H1 (cell line): Measurements from ENCODE around the gene STK33. TPM values are rescaled to one million over a fixed set of nuclear protein-coding genes. Genes with fewer than 3 reads are reported as not detected.

ENCODE experiments used
- CTCF ChIA-PET: fragments of 300-600 bp; sonication (Branson Sonifier 250); formaldehyde crosslinking; loops from one replicate; lab custom pipeline; 2021; ENCODE audit not compliant: partially characterized antibody; lab: Charles Lee
- POLR2A ChIA-PET: fragments of 300-600 bp; sonication (Branson Sonifier 250); formaldehyde crosslinking; loops from one replicate; lab custom pipeline; 2021; ENCODE audit warnings: inconsistent platforms; ENCODE audit not compliant: partially characterized antibody; lab: Charles Lee
- DNase-seq, 2 experiments: peaks; one replicate each; pipeline versions ENCODE4 v3.0.0 to v3.0.0-alpha.2; 2010 to 2022; ENCODE audit warnings: low spot score in 2 of 2, low read depth in 1 of 2, mixed read lengths in 1 of 2
- FAIRE-seq: peaks from 2 replicates; lab custom pipeline; 2011; peaks lifted over from hg19 to GRCh38; lab: Jason Lieb, UNC
- H2AFZ ChIP-seq: 2 replicates; pipeline ENCODE4 v1.8.1; 2012; ENCODE audit warnings: low read length, inconsistent platforms
- H2AK5ac ChIP-seq: 2 replicates; pipeline ENCODE4 v1.6.1; 2013; ENCODE audit warnings: low read depth, low read length
- H2BK120ac ChIP-seq: replicated peaks from 2 replicates; pipeline ENCODE3; 2013; ENCODE audit warnings: low read depth, low read length, inconsistent platforms
- H2BK12ac ChIP-seq: 2 replicates; pipeline ENCODE4 v1.6.1; 2013; ENCODE audit warnings: low read depth, low read length
- H2BK15ac ChIP-seq: 2 replicates; pipeline ENCODE4 v1.6.1; 2013; ENCODE audit warnings: low read length
- H2BK20ac ChIP-seq: 2 replicates; pipeline ENCODE4 v1.6.1; 2013; ENCODE audit warnings: low read length
- H2BK5ac ChIP-seq: 2 replicates; pipeline ENCODE4 v1.6.1; 2013; ENCODE audit warnings: low read depth, low read length
- H3K14ac ChIP-seq: 2 replicates; pipeline ENCODE4 v1.6.1; 2013; ENCODE audit warnings: inconsistent platforms; ENCODE audit not compliant: insufficient read length
- H3K18ac ChIP-seq: 2 replicates; pipeline ENCODE4 v1.6.1; 2013; ENCODE audit warnings: low read length; ENCODE audit errors: extremely low read depth
- H3K23ac ChIP-seq: 2 replicates; pipeline ENCODE4 v1.6.1; 2013; ENCODE audit warnings: inconsistent platforms; ENCODE audit not compliant: insufficient read length
- H3K23me2 ChIP-seq: 2 replicates; pipeline ENCODE4 v1.6.1; 2013; ENCODE audit warnings: low read depth, low read length
- H3K27ac ChIP-seq: 2 replicates; pipeline ENCODE4 v1.6.1; 2011; ENCODE audit warnings: low read depth, low read length, inconsistent platforms
- H3K27me3 ChIP-seq, 4 experiments: replicated peaks in 1 of 4; 1 replicate in 1 of 4; 2 replicates in 3 of 4; pipeline versions ENCODE4 v1.6.1 to v1.8.1; 2011 to 2013; ENCODE audit warnings: low read length in 3 of 4, mild to moderate bottlenecking in 3 of 4, inconsistent platforms in 2 of 4, mixed read lengths in 2 of 4, moderate library complexity in 1 of 4; ENCODE audit not compliant: control insufficient read depth in 3 of 4, insufficient read depth in 3 of 4; ENCODE audit errors: extremely low read depth in 1 of 4
- H3K36me3 ChIP-seq, 4 experiments: 2 replicates each; pipeline versions ENCODE4 v1.6.1 to v1.8.1; 2011 to 2013; ENCODE audit warnings: mild to moderate bottlenecking in 4 of 4, low read length in 3 of 4, moderate library complexity in 2 of 4, control low read depth in 1 of 4, inconsistent platforms in 1 of 4; ENCODE audit not compliant: insufficient read depth in 4 of 4, control insufficient read depth in 2 of 4
- H3K4ac ChIP-seq: replicated peaks from 2 replicates; pipeline ENCODE3; 2013; ENCODE audit warnings: low read length, low read depth, mixed read lengths, inconsistent platforms; ENCODE audit not compliant: insufficient read length
- H3K4me1 ChIP-seq, 4 experiments: replicated peaks in 1 of 4; 1 replicate in 1 of 4; 2 replicates in 3 of 4; pipeline versions ENCODE4 v1.6.1 to v1.8.1; 2011 to 2013; ENCODE audit warnings: low read length in 3 of 4, inconsistent platforms in 2 of 4, mixed read lengths in 1 of 4; ENCODE audit not compliant: insufficient read depth in 4 of 4, control insufficient read depth in 3 of 4
- H3K4me2 ChIP-seq, 2 experiments: 2 replicates each; pipeline versions ENCODE4 v1.6.1 to v1.8.1; 2011 to 2013; ENCODE audit warnings: low read depth in 2 of 2, low read length in 2 of 2, control low read depth in 1 of 2, inconsistent platforms in 1 of 2, mild to moderate bottlenecking in 1 of 2; ENCODE audit not compliant: insufficient read depth in 1 of 2
- H3K4me3 ChIP-seq, 4 experiments: fragments of 200-600, 300-600 bp in 1 of 4; sonication (generic), shearing (Covaris generic), sonication (Bioruptor Twin) in 1 of 4; 2 replicates each; pipeline versions ENCODE4 v1.5.1 to v1.8.1; 2011 to 2016; ENCODE audit warnings: low read length in 4 of 4, low read depth in 3 of 4, control low read depth in 2 of 4, inconsistent platforms in 2 of 4, mild to moderate bottlenecking in 2 of 4, mixed read lengths in 1 of 4, moderate library complexity in 1 of 4; ENCODE audit not compliant: insufficient read depth in 2 of 4; ENCODE audit errors: extremely low read depth in 1 of 4
- H3K56ac ChIP-seq: replicated peaks from 2 replicates; pipeline ENCODE3; 2013; ENCODE audit warnings: low read depth, mild to moderate bottlenecking, mixed read lengths, low read length, inconsistent platforms; ENCODE audit not compliant: insufficient read length
- H3K79me1 ChIP-seq: 2 replicates; pipeline ENCODE4 v1.6.1; 2013; ENCODE audit warnings: low read depth, low read length, control low read depth
- H3K79me2 ChIP-seq, 2 experiments: 2 replicates each; pipeline versions ENCODE4 v1.6.1 to v1.8.1; 2012 to 2013; ENCODE audit warnings: low read length in 2 of 2, mild to moderate bottlenecking in 2 of 2, inconsistent platforms in 1 of 2; ENCODE audit not compliant: insufficient read depth in 2 of 2, control insufficient read depth in 1 of 2
- H3K9ac ChIP-seq, 4 experiments: replicated peaks in 1 of 4; 1 replicate in 1 of 4; 2 replicates in 3 of 4; pipeline versions ENCODE4 v1.6.1 to v1.8.1; 2011 to 2013; ENCODE audit warnings: low read depth in 3 of 4, low read length in 3 of 4, control low read depth in 2 of 4, mild to moderate bottlenecking in 2 of 4, moderate library complexity in 2 of 4, inconsistent platforms in 1 of 4; ENCODE audit errors: extremely low read depth in 1 of 4
- H3K9me3 ChIP-seq, 2 experiments: 2 replicates each; pipeline versions ENCODE4 v1.6.1 to v1.8.1; 2012 to 2013; ENCODE audit warnings: mild to moderate bottlenecking in 2 of 2, moderate library complexity in 2 of 2, control low read depth in 1 of 2, inconsistent platforms in 1 of 2, low read depth in 1 of 2, low read length in 1 of 2, mixed read lengths in 1 of 2; ENCODE audit not compliant: insufficient read depth in 2 of 2
- H4K20me1 ChIP-seq, 2 experiments: replicated peaks in 1 of 2; 2 replicates each; pipeline versions ENCODE3 to v1.8.1; 2011 to 2013; ENCODE audit warnings: inconsistent platforms in 2 of 2, low read length in 2 of 2, mild to moderate bottlenecking in 1 of 2; ENCODE audit not compliant: insufficient read depth in 2 of 2, control insufficient read depth in 1 of 2
- H4K5ac ChIP-seq: 2 replicates; pipeline ENCODE4 v1.6.1; 2013; ENCODE audit warnings: low read length, low read depth, mixed read lengths, inconsistent platforms; ENCODE audit not compliant: insufficient read length
- H4K8ac ChIP-seq: 2 replicates; pipeline ENCODE4 v1.8.0; 2013; ENCODE audit warnings: mild to moderate bottlenecking, moderate library complexity, low read length, inconsistent platforms; ENCODE audit not compliant: insufficient read depth; ENCODE audit errors: extremely low read depth
- H4K91ac ChIP-seq: replicated peaks from 2 replicates; pipeline ENCODE3; 2013; ENCODE audit warnings: low read length, mixed read lengths, inconsistent platforms; ENCODE audit not compliant: insufficient read length
- ASH2L ChIP-seq: fragments of 200-600, 300-600 bp; sonication (generic); IDR thresholded peaks from one replicate; pipeline ENCODE4 v1.7.1; 2017; ENCODE audit warnings: low read length
- BACH1 ChIP-seq: IDR thresholded peaks from 2 replicates; pipeline ENCODE4 v1.6.1; 2012; ENCODE audit warnings: low read length, improper control_type of control experiment
- BCL11A ChIP-seq, 2 experiments: IDR thresholded peaks; one replicate each; pipeline ENCODE4 v1.6.1; 2011; ENCODE audit warnings: low read depth in 2 of 2, low read length in 2 of 2, mild to moderate bottlenecking in 2 of 2
- GABPA ChIP-seq: IDR thresholded peaks from 2 replicates; pipeline ENCODE4 v1.6.1; 2011; ENCODE audit warnings: mild to moderate bottlenecking, low read length, moderate library complexity, borderline replicate concordance; ENCODE audit not compliant: insufficient read depth
- JUND ChIP-seq: IDR thresholded peaks from 2 replicates; pipeline ENCODE4 v1.6.1; 2011; ENCODE audit warnings: mild to moderate bottlenecking, improper control_type of control experiment, low read length
- KDM4A ChIP-seq: IDR thresholded peaks from one replicate; pipeline ENCODE4 v1.7.1; 2012; ENCODE audit warnings: low read depth, mild to moderate bottlenecking, moderate library complexity, low read length, inconsistent platforms; ENCODE audit not compliant: severe bottlenecking
- NRF1 ChIP-seq: IDR thresholded peaks from 2 replicates; pipeline ENCODE4 v1.6.1; 2011; ENCODE audit warnings: mild to moderate bottlenecking, low read depth, low read length, improper control_type of control experiment
- POLR2AphosphoS5 ChIP-seq: IDR thresholded peaks from 2 replicates; pipeline ENCODE4 v1.6.1; 2011; ENCODE audit warnings: low read depth, low read length
- SIRT6 ChIP-seq: IDR thresholded peaks from one replicate; pipeline ENCODE4 v1.7.1; 2012; ENCODE audit warnings: low read length, inconsistent platforms
- SP4 ChIP-seq: IDR thresholded peaks from 2 replicates; pipeline ENCODE4 v1.6.1; 2012; ENCODE audit warnings: low read length, inconsistent platforms
- SUZ12 ChIP-seq: fragments of 200-600 bp; sonication (generic); IDR thresholded peaks from 2 replicates; pipeline ENCODE4 v1.6.1; 2012; ENCODE audit warnings: mild to moderate bottlenecking, inconsistent platforms, low read length, moderate library complexity, mixed read lengths
- TAF1 ChIP-seq: IDR thresholded peaks from 2 replicates; pipeline ENCODE4 v1.6.1; 2011; ENCODE audit warnings: mild to moderate bottlenecking, low read depth, low read length
- TEAD4 ChIP-seq: IDR thresholded peaks from 2 replicates; pipeline ENCODE4 v1.6.1; 2012; ENCODE audit warnings: low read depth, low read length, inconsistent platforms, mixed read lengths
- WGBS, 2 experiments: shearing (Covaris generic) in 1 of 2; methylation state at CpG; one replicate each; pipeline versions ENCODE4 v1.1.6 to v1.1.7; 2013 to 2015; ENCODE audit warnings: low lambda C conversion rate in 2 of 2, mixed read lengths in 2 of 2, inconsistent platforms in 1 of 2, low coverage in 1 of 2, missing lambda C conversion rate in 1 of 2; ENCODE audit not compliant: insufficient replicate concordance in 2 of 2, insufficient coverage in 1 of 2, insufficient read length in 1 of 2; ENCODE audit errors: extremely low coverage in 1 of 2, missing lambda C conversion rate in 1 of 2; 5-methylcytosine and 5-hydroxymethylcytosine counted together
- polyA plus RNA-seq, 7 experiments: library from polyadenylated mRNA; depleted of rRNA in 3 of 7; stranded (reverse) in 5 of 7; unstranded in 2 of 7; fragments of >200 nt in 5 of 7; fragments of 200-250 nt in 2 of 7; gene quantifications; 1 replicate in 5 of 7; 2 replicates in 1 of 7; 4 replicates in 1 of 7; pipeline versions ENCODE4 v1.2.1 to v1.2.3, GENCODE V29; 2011 to 2013; ENCODE audit warnings: missing spikeins in 2 of 7, mixed read lengths in 2 of 7
- total RNA-seq: library from RNA; stranded (reverse); fragmentation: NEBNext Ultra II Directional; extraction: Animal tissue kit (Norgen Biotek cat#: 25700); gene quantifications from 2 replicates; pipeline ENCODE4 v1.2.1, GENCODE V29; 2021

STK33 gene
- total and polyA plus RNA-seq, 2 of the 8 experiments (the other 6 are each of a cell fraction or from before 2014, with no cell fraction given), result 8.8 to 25.1 TPM

- ChIA-PET CTCF (interaction anchor here (1.3 to 10.3 kb wide), 5 partner anchors 8 to 111 kb away, joined by 4 to 95 read pairs (median 9); no protein-coding TSS in a partner anchor), POLR2A (no interaction called here)
- DNase-seq (no peak), FAIRE-seq (no peak)
- Histone ChIP-seq H2AK5ac (no peak overlapping the region), H3K79me2 (no peaks in the 10 kb centered on the region), H2BK12ac (no peak overlapping the region), H3K14ac (no peak overlapping the region), H3K9me3 (no peaks in the 10 kb centered on the region), H3K9ac (no peak overlapping the region), H4K5ac (no peak overlapping the region), H3K27me3 (no peaks in the 10 kb centered on the region; a peak in 2 of 7 replicates), H2BK15ac (no peak overlapping the region), H3K4me3 (no peak overlapping the region), H3K23ac (no peak overlapping the region), H3K4ac (no peak overlapping the region), H4K91ac (no peak overlapping the region), H4K20me1 (no peaks in the 10 kb centered on the region), H3K36me3 (no peaks in the 10 kb centered on the region), H4K8ac (no peak overlapping the region; the same call in 1 of the 2 replicates), H3K4me2 (no peak overlapping the region), H2BK120ac (no peak overlapping the region), H3K56ac (no peak overlapping the region), H2AFZ (no peak overlapping the region), H3K23me2 (no peaks in the 10 kb centered on the region), H3K4me1 (no peaks in the 10 kb centered on the region; a peak in 2 of 7 replicates), H2BK20ac (no peak overlapping the region), H2BK5ac (no peak overlapping the region), H3K18ac (no peak overlapping the region), H3K27ac (no peak overlapping the region), H3K79me1 (no peaks in the 10 kb centered on the region)
- WGBS, 2 experiments, result 85% methylated on average over 13 of the region's 13 CpGs; no CpG with 5 or more reads in 1 of the 2 experiments
- TF ChIP-seq TEAD4 (no peak), KDM4A (no peak), BCL11A (IDR thresholded peaks at IDR 0.05; ENCODE audit: low read depth in 2 of 2, low read length in 2 of 2) (no peak), JUND (no peak), NRF1 (no peak), GABPA (no peak), SIRT6 (no peak), TAF1 (no peak), POLR2AphosphoS5 (no peak), ASH2L (no peak), SUZ12 (no peak), SP4 (no peak), BACH1 (no peak)
Measured at GRCh38 chr11:8352876-8353505, 241.0 kb downstream of the STK33 start.
